Muscle of arm (tissue), 12 donors: ENCODE measurements around the gene KCNG2. TPM values are rescaled to one million over a fixed set of nuclear protein-coding genes. Genes with fewer than 3 reads are reported as not detected.

Experiments
- DNase-seq: peaks from one replicate; pipeline ENCODE4 v3.0.0-alpha.2; 2013
- polyA plus RNA-seq, 12 donors: library from polyadenylated mRNA; unstranded; fragments of 120-200 nt; gene quantifications; one replicate each; pipeline ENCODE4 v1.2.1, GENCODE V29; 2013; ENCODE audit not compliant: insufficient read length in 12 of 12

Gene KCNG2
- polyA plus RNA-seq, 12 donors, result 0.18 to 0.93 (median 0.35) TPM; not detected in 2

- no peak for DNase-seq
Observed at GRCh38 chr18:79784965-79785770, 12.6 kb upstream of the KCNG2 start.

- DNase-seq, result no peak
Observed at GRCh38 chr18:79785831-79786230, 11.9 kb upstream of the KCNG2 start.

DNA sequence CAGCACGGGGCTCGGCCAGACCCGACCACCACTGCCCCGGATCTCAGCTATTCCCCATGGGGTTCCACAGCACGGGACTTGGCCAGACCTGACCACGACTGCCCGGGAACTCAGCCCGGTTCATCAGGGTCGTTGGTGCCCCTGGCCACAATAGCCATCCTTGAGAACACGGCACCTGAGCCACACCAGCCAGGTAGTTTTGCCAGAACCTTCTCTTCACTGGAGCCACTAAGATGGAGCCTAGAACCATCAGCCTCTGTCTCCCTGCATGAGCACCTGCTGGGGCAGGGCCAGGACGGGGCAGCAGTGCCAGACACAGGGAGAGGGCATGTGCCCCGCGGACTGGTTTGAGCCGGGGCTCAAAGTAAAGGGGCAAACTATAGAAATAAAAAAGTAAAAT lies 11.4 kb upstream of the KCNG2 start:
- DNase-seq, result no peak

- DNase-seq, result no peak
Observed at GRCh38 chr18:79786786-79787526, 10.8 kb upstream of the KCNG2 start.

DNA sequence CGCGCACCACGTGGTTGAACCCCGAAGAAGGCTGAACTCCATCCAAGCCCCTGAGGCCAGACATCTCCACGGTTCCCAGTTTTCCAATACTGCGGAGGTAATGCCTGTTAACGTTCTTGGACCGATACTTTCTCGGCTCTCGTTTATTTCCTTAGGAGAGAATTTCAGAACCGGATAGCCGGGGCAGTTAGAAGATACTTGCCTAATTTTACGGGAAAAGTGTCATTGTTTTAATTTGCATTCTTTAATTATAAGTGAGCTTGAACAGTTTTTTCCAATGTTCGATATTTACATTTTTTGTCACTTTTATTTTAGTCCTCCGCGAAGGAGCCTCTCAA lies 10.2 kb upstream of the KCNG2 start:
- no peak for DNase-seq

GRCh38 chr18:79787865-79788733 lies 9.6 kb upstream of the KCNG2 start:
- no peak for DNase-seq

GRCh38 chr18:79788734-79789085 lies 9.0 kb upstream of the KCNG2 start:
- no peak for DNase-seq

DNA sequence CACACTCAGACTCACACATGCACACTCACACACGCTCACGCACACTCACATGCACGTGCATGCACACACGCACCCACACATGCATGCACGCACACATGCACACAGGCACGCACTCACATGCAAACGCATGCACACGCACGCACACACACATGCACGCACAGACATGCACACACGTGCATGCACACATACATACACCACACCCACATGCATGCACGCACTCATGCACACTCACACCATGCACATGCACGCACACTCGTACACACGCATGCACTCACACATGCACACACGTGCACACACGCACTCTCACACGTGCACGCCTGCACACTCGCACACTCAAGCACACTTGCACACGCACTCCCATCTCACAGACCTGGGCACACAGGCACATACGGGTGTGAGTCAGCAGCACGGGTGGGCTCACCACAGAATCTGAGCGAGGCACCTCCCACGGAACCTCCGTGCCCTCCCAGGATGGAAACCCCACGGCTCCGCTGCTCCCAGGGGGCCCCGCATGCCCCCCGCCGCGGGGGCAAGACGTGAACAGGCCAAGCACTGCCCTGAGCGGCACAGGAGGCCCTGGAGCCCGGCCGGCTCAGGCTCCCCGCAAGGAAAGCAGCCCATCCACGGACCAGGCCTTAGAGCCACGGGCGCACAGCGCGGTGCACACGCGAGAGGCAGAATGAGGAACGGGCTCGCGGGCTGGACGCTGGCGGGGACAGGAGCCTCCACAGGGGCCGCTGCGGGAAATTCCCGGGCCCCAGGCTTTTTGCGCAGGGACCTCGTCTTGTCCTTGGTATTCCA lies 8.4 kb upstream of the KCNG2 start:
- no peak for DNase-seq

- no peak for DNase-seq
Observed at GRCh38 chr18:79789901-79790890, 7.5 kb upstream of the KCNG2 start.

- peak; percentile 35 for DNase-seq
Observed at GRCh38 chr18:79790996-79791972, 6.5 kb upstream of the KCNG2 start.

- DNase-seq, result no peak
Observed at GRCh38 chr18:79792096-79792987, 5.4 kb upstream of the KCNG2 start.

GRCh38 chr18:79792988-79793355 lies 4.8 kb upstream of the KCNG2 start:
- no peak for DNase-seq

- no peak for DNase-seq
Observed at GRCh38 chr18:79794846-79795245, 2.9 kb upstream of the KCNG2 start.

- no peak for DNase-seq
Observed at GRCh38 chr18:79795446-79795845, 2.3 kb upstream of the KCNG2 start.

DNA sequence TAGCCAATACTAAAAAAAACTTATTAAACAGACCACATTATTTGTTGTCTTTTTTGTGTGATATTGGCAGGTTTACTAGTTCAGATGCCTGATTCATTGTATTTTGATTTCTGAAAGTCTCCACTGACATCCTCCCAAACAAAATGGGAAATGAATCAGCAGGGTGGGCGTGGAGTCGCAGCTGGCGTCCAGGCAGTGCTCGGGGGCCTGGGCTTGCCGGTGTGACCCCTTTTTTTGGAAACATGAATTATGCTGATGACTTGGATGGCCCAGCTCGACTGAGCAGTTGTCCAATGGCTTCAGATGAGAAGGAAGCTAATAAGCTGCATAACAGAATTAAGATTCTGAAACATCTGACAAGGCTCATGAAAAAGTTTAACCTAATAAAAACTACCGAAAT lies 1.7 kb upstream of the KCNG2 start:
- DNase-seq, result no peak

- peak; percentile 78 for DNase-seq
Observed at GRCh38 chr18:79796531-79797405, 970 bp upstream of the KCNG2 start.
